K562 (cell line): Measurements from ENCODE around the gene ACSS1. TPM values are rescaled to one million over a fixed set of nuclear protein-coding genes. Genes with fewer than 3 reads are reported as not detected.

ENCODE experiments used
- ATAC-seq: fragments of 200-7000 bp; cut with Tn5 transposase; 3 replicates; pipeline ENCODE4 v1.9.1; 2020; ENCODE audit warnings: moderate library complexity
- BruUV-seq: library from RNA; stranded (reverse); fragments of 400-500 nt; replicated peaks from 2 replicates; lab custom pipeline; 2021; lab: Mats Ljungman, UMichigan
- CTCF ChIA-PET: fragments of 300-600 bp; formaldehyde crosslinking; extraction: SDS; loops from one replicate; lab custom pipeline; 2021; ENCODE audit warnings: low intra/inter-chr PET ratio; lab: Yijun Ruan, JAX
- POLR2A ChIA-PET: fragments of 300-600, 350-650 bp; sonication (Branson Sonifier 250); formaldehyde crosslinking; extraction: SDS; loops from one replicate; lab custom pipeline; 2021; ENCODE audit warnings: antibody characterized with exemption, inconsistent platforms; lab: Yijun Ruan, JAX
- DNase-seq, 4 experiments: peaks; one replicate each; pipeline versions ENCODE4 v3.0.0 to v3.0.0-alpha.2; 2011 to 2018; ENCODE audit warnings: low spot score in 3 of 4, mixed read lengths in 3 of 4; ENCODE audit errors: extremely low read depth in 1 of 4
- FAIRE-seq: peaks from 2 replicates; lab custom pipeline; 2011; peaks lifted over from hg19 to GRCh38; lab: Jason Lieb, UNC
- H2AFZ ChIP-seq: 2 replicates; pipeline ENCODE4 v1.6.0; 2011; ENCODE audit warnings: low read depth, low read length, control low read depth, inconsistent platforms
- H3K27ac ChIP-seq: fragments of 200-600 bp; 3 replicates; pipeline ENCODE4 v1.8.0; 2011; ENCODE audit warnings: low read depth, mild to moderate bottlenecking, control low read depth, inconsistent platforms, low read length, moderate library complexity, mixed read lengths; ENCODE audit errors: extremely low read depth
- H3K27me3 ChIP-seq, 2 experiments: fragments of 300-600 bp in 1 of 2; 2 replicates in 1 of 2; 3 replicates in 1 of 2; pipeline versions ENCODE4 v1.6.0 to v1.8.0; 2011; ENCODE audit warnings: inconsistent platforms in 2 of 2, low read length in 2 of 2, mild to moderate bottlenecking in 1 of 2, mixed read lengths in 1 of 2, moderate library complexity in 1 of 2; ENCODE audit not compliant: control insufficient read depth in 2 of 2, insufficient read depth in 2 of 2
- H3K36me3 ChIP-seq: fragments of 300-600 bp; 3 replicates; pipeline ENCODE4 v1.8.0; 2011; ENCODE audit warnings: mild to moderate bottlenecking, low read length, inconsistent platforms; ENCODE audit not compliant: control insufficient read depth, insufficient read depth
- H3K4me1 ChIP-seq, 2 experiments: fragments of 200-600 bp in 1 of 2; replicated peaks in 1 of 2; 2 replicates in 1 of 2; 3 replicates in 1 of 2; pipeline versions ENCODE4 v1.5.1 to v1.8.0; 2011; ENCODE audit warnings: inconsistent platforms in 2 of 2, low read length in 2 of 2, mild to moderate bottlenecking in 1 of 2, mixed read lengths in 1 of 2, moderate library complexity in 1 of 2; ENCODE audit not compliant: control insufficient read depth in 2 of 2, insufficient read depth in 2 of 2
- H3K4me2 ChIP-seq: 2 replicates; pipeline ENCODE4 v1.6.1; 2011; ENCODE audit warnings: low read length, control low read depth, inconsistent platforms, mixed read lengths; ENCODE audit not compliant: insufficient read depth
- H3K4me3 ChIP-seq: fragments of 200-600 bp; sonication (generic), shearing (Covaris generic); 2 replicates; pipeline ENCODE4 v1.5.1; 2016; ENCODE audit warnings: control low read depth, inconsistent platforms
- H3K79me2 ChIP-seq: fragments of 200-600 bp; 3 replicates; pipeline ENCODE4 v1.8.0; 2011; ENCODE audit warnings: low read length, inconsistent platforms; ENCODE audit not compliant: control insufficient read depth, insufficient read depth
- H3K9ac ChIP-seq, 2 experiments: 2 replicates each; pipeline versions ENCODE4 v1.6.0 to v1.6.1; 2011; ENCODE audit warnings: low read depth in 2 of 2, low read length in 2 of 2, control low read depth in 1 of 2, inconsistent platforms in 1 of 2, mild to moderate bottlenecking in 1 of 2, mixed read lengths in 1 of 2; ENCODE audit not compliant: insufficient read depth in 1 of 2
- H3K9me1 ChIP-seq: one replicate; pipeline ENCODE4 v1.6.0; 2011; ENCODE audit warnings: inconsistent platforms, mild to moderate bottlenecking, low read length, moderate library complexity; ENCODE audit not compliant: control insufficient read depth, insufficient read depth
- H3K9me3 ChIP-seq: replicated peaks from 2 replicates; pipeline ENCODE4 v1.5.1; 2011; ENCODE audit warnings: low read depth, low read length, inconsistent platforms; ENCODE audit not compliant: control insufficient read depth, insufficient read depth
- H4K20me1 ChIP-seq: replicated peaks from 2 replicates; pipeline ENCODE4 v1.6.1; 2011; ENCODE audit warnings: low read length, inconsistent platforms, mixed read lengths; ENCODE audit not compliant: control insufficient read depth, insufficient read depth
- CEBPB ChIP-seq: fragments of 450-650 bp; IDR thresholded peaks from 2 replicates; pipeline ENCODE4 v1.6.1; 2016; ENCODE audit warnings: missing genetic modification characterization, missing compliant biosample characterization
- CTCF ChIP-seq, 3 experiments: IDR thresholded peaks in 2 of 3; conservative IDR thresholded peaks in 1 of 3; 2 replicates each; pipeline ENCODE4 v1.5.1; 2011 to 2012; ENCODE audit warnings: low read length in 3 of 3, mild to moderate bottlenecking in 3 of 3, control low read depth in 2 of 3, improper control_type of control experiment in 1 of 3, inconsistent platforms in 1 of 3, low read depth in 1 of 3, mixed read lengths in 1 of 3, moderate library complexity in 1 of 3; ENCODE audit not compliant: insufficient read depth in 2 of 3
- RBM34 ChIP-seq: fragments of 200-400 bp; formaldehyde crosslinking; IDR thresholded peaks from 2 replicates; pipeline ENCODE4 v1.6.1; 2018; ENCODE audit warnings: low read length, borderline replicate concordance; ENCODE audit not compliant: insufficient read depth
- WGBS: fragments of 100-300 bp; shearing (Covaris generic); methylation state at CpG from one replicate; pipeline ENCODE4 v1.1.6; 2016; ENCODE audit warnings: low coverage, mixed read lengths; ENCODE audit not compliant: insufficient coverage; ENCODE audit errors: missing lambda C conversion rate; 5-methylcytosine and 5-hydroxymethylcytosine counted together
- in situ Hi-C: fragments of 300-500 bp; cut with MboI; formaldehyde crosslinking; loops from 4 replicates; pipeline ENCODE4 v1.15.0; 2018; ENCODE audit warnings: inconsistent platforms, mixed read lengths
- intact Hi-C: fragments of 100-400 bp; cut with micrococcal nuclease; formaldehyde crosslinking; loops from 2 replicates; pipeline ENCODE4 v1.14.2; 2022
- polyA plus RNA-seq, 8 experiments: library from polyadenylated mRNA; depleted of rRNA in 4 of 8; stranded (reverse) in 5 of 8; unstranded in 3 of 8; fragments of >200 nt; fragmentation: Nextera tagmentation in 2 of 8; fragmentation: Illumina TruSeq in 1 of 8; extraction: Ambion mirVana in 2 of 8; extraction: Trizol in 1 of 8; gene quantifications; 2 replicates each; pipeline versions ENCODE4 v1.2.1 to v1.2.3, GENCODE V29; 2011 to 2014; ENCODE audit warnings: inconsistent platforms in 1 of 8, missing spikeins in 1 of 8
- total RNA-seq, 7 experiments: library from RNA; depleted of rRNA in 6 of 7; stranded (reverse); fragments of >200 nt in 6 of 7; fragmentation: Illumina TruSeq in 2 of 7; extraction: Trizol in 2 of 7; gene quantifications; 2 replicates each; pipeline versions ENCODE4 v1.2.1 to v1.2.3, GENCODE V29; 2011 to 2021; ENCODE audit warnings: low replicate concordance in 1 of 7

The ACSS1 gene
- total and polyA plus RNA-seq, 9 of the 15 experiments (the other 6 are each of a cell fraction or from before 2014, with no cell fraction given), result 0.07 to 2.1 (median 0.27) TPM; not detected in 3

GRCh38 chr20:25076731-25077609 is 19.0 kb upstream of the ACSS1 start:
- no peaks in the 10 kb centered on the region for H3K9me1 ChIP-seq
- intact Hi-C loops (loop anchor here (10.0 kb wide), 1 partner anchor 98 kb away; no protein-coding TSS in a partner anchor), in situ Hi-C loops (no loop called here)
- peak; percentile 61; the same call in 1 of the 3 replicates for ATAC-seq
- H3K4me1 ChIP-seq, result no peaks in the 10 kb centered on the region; a peak in 1 of 5 replicates
- POLR2A ChIA-PET, result no interaction called here
- no TSS peak for BruUV-seq
- no peak overlapping the region for H3K9ac ChIP-seq
- H3K4me3 ChIP-seq, result no peak overlapping the region
- DNase-seq, result no peak
- no peaks in the 10 kb centered on the region for H3K9me3 ChIP-seq
- H3K79me2 ChIP-seq, result no peaks in the 10 kb centered on the region
- no peak overlapping the region for H2AFZ ChIP-seq
- FAIRE-seq, result no peak
- WGBS, result 0% methylated on average over 10 of the region's 14 CpGs
- CTCF ChIA-PET, result no interaction called here
- H3K4me2 ChIP-seq, result no peak overlapping the region
- H3K27ac ChIP-seq, result no peak overlapping the region
- no peaks in the 10 kb centered on the region for H3K36me3 ChIP-seq
- TF ChIP-seq CTCF (IDR thresholded peaks at IDR 0.05 in 2 of 3, conservative IDR thresholded peaks at IDR 0.05 in 1 of 3; ENCODE audit: insufficient read depth in 2 of 3, low read depth in 1 of 3, low read length in 3 of 3) (peak in 2 of 3 experiments; percentile 21; a peak in 2 of 6 replicates), RBM34 (no peak), CEBPB (tag) (0 out of 2 replicates have a peak, but pooled peaks have one; percentile 26)
- H4K20me1 ChIP-seq, result no peaks in the 10 kb centered on the region
- peaks cover 0 to 12% of the 10 kb centered on the region in 2 experiments; a peak in 3 of 5 replicates for H3K27me3 ChIP-seq
